CD8-positive, alpha-beta memory T cell (primary cell): ENCODE measurements around the gene FAM177B. TPM values are rescaled to one million over a fixed set of nuclear protein-coding genes. Genes with fewer than 3 reads are reported as not detected.
"Not testable (repeated sequence)": the region's sequence is repeated elsewhere in the genome, so short reads cannot be mapped to it uniquely, and the experiment has no call there.

ENCODE experiments used
- CTCF ChIA-PET: fragments of 350-600 bp; sonication (Branson Sonifier 250); formaldehyde crosslinking; loops from one replicate; lab custom pipeline; 2021; ENCODE audit warnings: antibody characterized with exemption; lab: Charles Lee
- POLR2A ChIA-PET: fragments of 350-600 bp; sonication (Branson Sonifier 250); formaldehyde crosslinking; loops from one replicate; lab custom pipeline; 2021; ENCODE audit warnings: antibody characterized with exemption; lab: Charles Lee
- DNase-seq, 5 donors: peaks; one replicate each; pipeline versions ENCODE4 v3.0.0 to v3.0.0-alpha.2; 2020 to 2022; ENCODE audit warnings: mixed read lengths in 1 of 5
- H3K27ac ChIP-seq: one replicate; pipeline ENCODE4 v1.7.0; 2013; ENCODE audit warnings: low read depth, mild to moderate bottlenecking, low read length, moderate library complexity
- H3K27me3 ChIP-seq: 2 replicates; pipeline ENCODE4 v1.7.0; 2013; ENCODE audit warnings: low read length, mild to moderate bottlenecking; ENCODE audit not compliant: insufficient read depth, poor library complexity, severe bottlenecking
- H3K36me3 ChIP-seq: 2 replicates; pipeline ENCODE4 v1.7.0; 2013; ENCODE audit warnings: mild to moderate bottlenecking, low read length, moderate library complexity; ENCODE audit not compliant: insufficient read depth
- H3K4me1 ChIP-seq: 2 replicates; pipeline ENCODE4 v1.7.0; 2013; ENCODE audit warnings: mild to moderate bottlenecking, low read length, moderate library complexity; ENCODE audit not compliant: insufficient read depth
- H3K4me3 ChIP-seq: 2 replicates; pipeline ENCODE4 v1.7.0; 2013; ENCODE audit warnings: mild to moderate bottlenecking, low read length
- H3K9me3 ChIP-seq: 2 replicates; pipeline ENCODE4 v1.7.0; 2013; ENCODE audit warnings: mild to moderate bottlenecking, low read length
- H3K27ac Mint-ChIP-seq, 8 donors: one replicate each; pipeline ENCODE4 v1.8.0; 2020 to 2021; ENCODE audit warnings: mixed read lengths in 8 of 8, mild to moderate bottlenecking in 6 of 8, inconsistent platforms in 3 of 8, moderate library complexity in 3 of 8
- H3K27me3 Mint-ChIP-seq, 2 donors: one replicate each; pipeline ENCODE4 v1.8.0; 2020 to 2021; ENCODE audit warnings: mixed read lengths in 2 of 2, mild to moderate bottlenecking in 1 of 2, moderate library complexity in 1 of 2
- H3K36me3 Mint-ChIP-seq, 3 donors: one replicate each; pipeline ENCODE4 v1.8.0; 2020 to 2021; ENCODE audit warnings: mixed read lengths in 3 of 3, inconsistent platforms in 1 of 3, mild to moderate bottlenecking in 1 of 3
- H3K4me1 Mint-ChIP-seq, 3 donors: one replicate each; pipeline ENCODE4 v1.8.0; 2020 to 2021; ENCODE audit warnings: mixed read lengths in 3 of 3, inconsistent platforms in 1 of 3, mild to moderate bottlenecking in 1 of 3
- H3K4me3 Mint-ChIP-seq, 7 donors: one replicate each; pipeline ENCODE4 v1.8.0; 2020 to 2021; ENCODE audit warnings: mixed read lengths in 7 of 7, mild to moderate bottlenecking in 6 of 7, moderate library complexity in 4 of 7, inconsistent platforms in 2 of 7
- H3K9me3 Mint-ChIP-seq, 5 donors: one replicate each; pipeline ENCODE4 v1.8.0; 2020 to 2022; ENCODE audit warnings: mixed read lengths in 5 of 5, mild to moderate bottlenecking in 3 of 5, moderate library complexity in 2 of 5, inconsistent platforms in 1 of 5
- polyA plus RNA-seq: library from polyadenylated mRNA; unstranded; fragments of 300-500 nt; fragmentation: Illumina TruSeq; gene quantifications from one replicate; pipeline ENCODE4 v1.2.3, GENCODE V29; 2021
- total RNA-seq, 2 experiments: library from RNA; stranded (reverse); gene quantifications; one replicate each; pipeline ENCODE4 v1.2.3, GENCODE V29; 2021

The FAM177B gene
- total and polyA plus RNA-seq, 3 experiments from 2014 or later: not detected

DNA sequence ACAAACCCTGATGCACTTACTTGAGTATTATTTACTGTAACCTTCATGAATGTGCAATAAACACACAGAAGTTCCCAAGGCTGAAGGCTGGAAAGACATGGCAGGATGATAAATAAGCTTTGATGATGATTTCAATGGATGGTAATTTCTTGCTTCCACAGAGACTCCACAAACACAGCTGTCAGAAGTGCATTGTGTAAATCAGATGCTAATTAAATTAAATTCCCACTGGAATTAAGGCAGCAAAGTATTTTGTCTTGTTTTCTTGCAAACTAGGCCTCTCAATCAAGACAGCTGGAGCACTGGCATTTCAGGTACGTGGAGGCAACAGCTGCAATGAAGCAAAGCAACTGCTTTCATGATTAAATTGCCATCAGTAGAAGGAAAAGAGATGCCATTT lies 24.1 kb downstream of the FAM177B start:
- H3K9me3 Mint-ChIP-seq: peaks cover 0 to 8% (median 6%) of the 10 kb centered on the region in 5 donors
- H3K4me3 ChIP-seq: no peak overlapping the region
- H3K36me3 Mint-ChIP-seq: peaks cover 0 to 12% (median 0%) of the 10 kb centered on the region in 3 donors
- H3K9me3 ChIP-seq: no peaks in the 10 kb centered on the region
- CTCF ChIA-PET: no interaction called here
- H3K27me3 ChIP-seq: no peaks in the 10 kb centered on the region
- no peak for DNase-seq
- POLR2A ChIA-PET: no interaction called here
- no peaks in the 10 kb centered on the region for H3K36me3 ChIP-seq
- no peaks in the 10 kb centered on the region for H3K4me1 Mint-ChIP-seq
- no peak overlapping the region for H3K4me3 Mint-ChIP-seq
- peaks cover 9 to 58% of the 10 kb centered on the region in 2 donors for H3K27me3 Mint-ChIP-seq
- no peak overlapping the region for H3K27ac Mint-ChIP-seq
- no peak overlapping the region for H3K27ac ChIP-seq
- H3K4me1 ChIP-seq: no peaks in the 10 kb centered on the region

DNA sequence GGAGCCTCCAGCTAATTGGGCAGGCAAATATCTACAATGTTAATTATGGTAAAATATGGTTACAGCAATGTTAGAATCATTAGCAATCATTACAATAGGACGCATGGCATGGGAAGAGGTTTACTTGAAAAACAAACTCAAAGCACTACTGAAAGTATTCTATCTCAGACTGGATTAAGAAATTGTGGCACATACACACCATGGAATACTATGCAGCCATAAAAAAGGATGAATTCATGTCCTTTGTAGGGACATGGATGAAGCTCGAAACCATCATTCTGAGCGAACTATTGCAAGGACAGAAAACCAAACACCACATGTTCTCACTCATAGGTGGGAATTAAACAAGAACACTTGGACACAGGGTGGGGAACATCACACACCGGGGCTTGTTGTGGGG lies 25.2 kb downstream of the FAM177B start:
- H3K4me1 ChIP-seq, H3K9me3 Mint-ChIP-seq, H3K4me3 Mint-ChIP-seq, H3K27ac ChIP-seq, H3K4me3 ChIP-seq, H3K27ac Mint-ChIP-seq, H3K27me3 ChIP-seq, POLR2A ChIA-PET, H3K4me1 Mint-ChIP-seq, H3K9me3 ChIP-seq, DNase-seq, H3K36me3 ChIP-seq, CTCF ChIA-PET: not testable (repeated sequence)
- Mint-ChIP-seq H3K27me3 (peaks cover 9 to 53% of the 10 kb centered on the region in 2 donors), H3K36me3 (peaks cover 0 to 12% (median 0%) of the 10 kb centered on the region in 3 donors)

DNA sequence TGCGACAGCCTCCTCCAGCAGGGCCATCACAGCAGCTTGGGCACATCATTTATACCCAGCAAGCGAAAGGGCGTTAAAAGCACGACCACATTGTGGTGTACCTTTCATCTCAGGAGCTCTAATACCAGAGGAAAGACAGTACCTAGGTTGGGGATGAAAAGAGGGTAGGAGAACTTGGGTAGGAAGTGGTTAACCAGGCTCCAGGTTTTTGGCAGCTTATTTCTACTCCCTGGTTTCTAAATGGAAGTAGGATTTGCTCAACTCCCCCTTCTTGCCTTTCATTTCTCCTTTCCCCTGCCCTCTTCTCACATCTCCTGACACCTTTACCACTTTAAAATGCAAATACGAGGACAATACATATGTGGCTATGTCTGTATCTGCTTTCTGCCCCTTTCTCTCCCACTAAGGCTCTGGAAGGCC lies 30.2 kb downstream of the FAM177B start:
- CTCF ChIA-PET: no interaction called here
- Histone ChIP-seq H3K9me3 (no peaks in the 10 kb centered on the region), H3K27ac (no peak overlapping the region), H3K27me3 (no peaks in the 10 kb centered on the region), H3K4me3 (no peak overlapping the region), H3K36me3 (no peaks in the 10 kb centered on the region), H3K4me1 (no peaks in the 10 kb centered on the region)
- Mint-ChIP-seq H3K9me3 (peaks cover 20 to 30% (median 23%) of the 10 kb centered on the region in 5 donors), H3K4me1 (peaks cover 0 to 5% (median 0%) of the 10 kb centered on the region in 3 donors), H3K4me3 (no peak overlapping the region), H3K27ac (no peak overlapping the region), H3K27me3 (peaks cover 15 to 47% of the 10 kb centered on the region in 2 donors), H3K36me3 (peaks cover 0 to 24% (median 2%) of the 10 kb centered on the region in 3 donors)
- DNase-seq: no peak
- POLR2A ChIA-PET: no interaction called here

DNA sequence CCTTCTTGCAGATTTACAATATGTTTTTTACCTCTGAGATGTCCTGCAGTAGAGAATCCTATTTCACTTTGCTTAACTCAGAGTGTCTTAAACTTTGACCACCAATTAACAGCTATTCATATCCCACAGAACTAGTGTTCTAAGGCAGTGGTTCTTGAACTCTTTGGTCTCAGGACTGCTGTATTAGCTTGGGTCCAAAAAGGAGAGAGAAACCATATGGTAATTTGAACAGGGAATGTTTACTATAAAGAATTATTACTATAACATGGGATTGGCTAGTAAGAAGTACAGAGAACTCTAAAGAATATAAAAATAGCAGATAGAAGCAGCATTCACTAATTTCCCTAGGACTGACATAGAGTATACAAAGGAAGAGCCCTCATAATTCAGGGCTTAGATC lies 31.6 kb downstream of the FAM177B start:
- Mint-ChIP-seq H3K27ac (no peak overlapping the region), H3K4me3 (no peak overlapping the region), H3K27me3 (peaks cover 17 to 45% of the 10 kb centered on the region in 2 donors), H3K36me3 (peaks cover 0 to 19% (median 2%) of the 10 kb centered on the region in 3 donors), H3K9me3 (peaks cover 20 to 30% (median 23%) of the 10 kb centered on the region in 5 donors), H3K4me1 (peaks cover 10 to 16% (median 11%) of the 10 kb centered on the region in 3 donors)
- Histone ChIP-seq H3K27me3 (no peaks in the 10 kb centered on the region), H3K36me3 (no peaks in the 10 kb centered on the region), H3K27ac (no peak overlapping the region), H3K4me3 (no peak overlapping the region), H3K9me3 (no peaks in the 10 kb centered on the region), H3K4me1 (no peaks in the 10 kb centered on the region)
- no peak for DNase-seq
- ChIA-PET POLR2A (no interaction called here), CTCF (no interaction called here)

DNA sequence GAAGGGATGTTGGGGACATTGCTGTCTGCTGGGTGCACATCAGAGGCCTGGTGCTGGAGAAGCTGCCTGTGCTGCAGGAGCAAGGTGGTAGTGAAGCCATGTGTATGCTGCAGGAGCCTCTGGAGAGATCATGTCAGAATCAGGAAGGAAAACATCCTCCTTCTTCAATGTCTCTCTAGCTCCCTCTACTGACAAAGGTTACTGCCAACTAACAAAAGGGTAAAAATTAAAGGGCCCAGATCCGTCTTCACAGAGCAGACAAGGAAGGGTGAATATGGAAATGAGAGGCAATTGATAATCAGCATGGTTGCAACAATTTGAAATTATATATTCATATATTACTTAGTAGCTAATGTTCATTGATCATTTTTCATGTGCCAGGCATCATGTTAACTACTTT lies 32.2 kb downstream of the FAM177B start:
- Mint-ChIP-seq H3K9me3 (peaks cover 20 to 30% (median 23%) of the 10 kb centered on the region in 5 donors), H3K4me1 (peaks cover 10 to 16% (median 11%) of the 10 kb centered on the region in 3 donors), H3K4me3 (no peak overlapping the region), H3K27me3 (peaks cover 15 to 39% of the 10 kb centered on the region in 2 donors), H3K27ac (no peak overlapping the region), H3K36me3 (peaks cover 0 to 19% (median 2%) of the 10 kb centered on the region in 3 donors)
- CTCF ChIA-PET: no interaction called here
- H3K27me3 ChIP-seq: no peaks in the 10 kb centered on the region
- POLR2A ChIA-PET: no interaction called here
- no peaks in the 10 kb centered on the region for H3K9me3 ChIP-seq
- H3K27ac ChIP-seq: no peak overlapping the region
- DNase-seq: no peak
- H3K4me1 ChIP-seq: no peaks in the 10 kb centered on the region
- H3K36me3 ChIP-seq: no peaks in the 10 kb centered on the region
- no peak overlapping the region for H3K4me3 ChIP-seq

DNA sequence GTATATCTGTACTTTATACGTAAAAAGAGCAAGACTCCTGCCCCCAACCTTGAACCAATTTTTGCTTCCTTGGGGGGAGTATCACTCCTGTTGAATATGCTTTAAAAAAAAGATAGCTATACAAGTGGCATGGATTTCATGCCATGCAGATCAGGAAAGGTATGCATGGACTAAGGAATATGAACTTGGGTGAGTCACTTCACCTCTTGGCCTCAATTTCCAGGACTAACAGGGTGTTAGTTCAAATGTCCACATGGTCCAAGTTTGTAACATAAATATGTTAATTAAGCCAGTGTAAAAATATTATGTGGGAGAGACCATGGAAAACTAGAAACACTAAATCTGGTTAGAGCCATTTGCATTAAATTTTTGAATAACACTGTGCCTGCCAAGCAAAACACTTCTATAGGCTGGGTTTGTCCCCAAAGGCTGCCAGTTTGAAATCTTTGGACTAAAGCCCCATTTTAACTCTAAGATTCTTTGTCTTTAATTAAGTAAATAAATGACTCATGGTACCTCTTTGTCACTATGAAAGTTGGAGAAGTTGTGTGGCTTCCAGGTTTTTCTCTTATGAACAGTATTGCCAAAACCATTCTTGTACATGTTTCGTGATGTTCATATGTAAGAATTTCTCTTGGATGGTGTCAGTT lies 33.1 kb downstream of the FAM177B start:
- H3K9me3 ChIP-seq: no peaks in the 10 kb centered on the region
- peak overlapping the region in 1 of 8 donors; percentile 83 for H3K27ac Mint-ChIP-seq
- no peak overlapping the region for H3K4me3 ChIP-seq
- H3K4me1 ChIP-seq: no peaks in the 10 kb centered on the region
- CTCF ChIA-PET: no interaction called here
- H3K27ac ChIP-seq: no peak overlapping the region
- DNase-seq: no peak
- no peak overlapping the region for H3K4me3 Mint-ChIP-seq
- peaks cover 0 to 15% (median 2%) of the 10 kb centered on the region in 3 donors for H3K36me3 Mint-ChIP-seq
- peaks cover 18 to 25% (median 23%) of the 10 kb centered on the region in 5 donors for H3K9me3 Mint-ChIP-seq
- POLR2A ChIA-PET: no interaction called here
- peaks cover 10 to 16% (median 11%) of the 10 kb centered on the region in 3 donors for H3K4me1 Mint-ChIP-seq
- no peaks in the 10 kb centered on the region for H3K36me3 ChIP-seq
- peaks cover 12 to 33% of the 10 kb centered on the region in 2 donors for H3K27me3 Mint-ChIP-seq
- no peaks in the 10 kb centered on the region for H3K27me3 ChIP-seq

DNA sequence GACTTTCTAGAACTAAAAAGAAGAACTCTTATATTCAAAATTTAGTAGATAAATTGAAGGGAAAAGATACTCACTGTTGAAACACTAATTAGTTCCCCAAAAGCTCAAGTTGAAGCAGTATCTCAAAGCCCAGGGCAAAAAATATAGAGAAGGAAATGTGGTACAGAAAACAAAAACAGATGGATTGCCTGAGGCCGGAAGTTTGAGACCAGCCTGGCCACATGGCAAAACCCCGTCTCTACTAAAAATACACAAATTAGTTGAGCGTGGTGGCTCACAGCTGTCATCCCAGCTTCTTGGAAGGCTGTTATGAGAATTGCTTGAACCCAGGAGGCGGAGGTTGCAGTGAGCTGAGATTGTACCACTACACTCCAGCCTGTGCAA lies 36.0 kb downstream of the FAM177B start:
- Mint-ChIP-seq H3K27me3 (peaks cover 11 to 30% of the 10 kb centered on the region in 2 donors), H3K4me1 (peaks cover 10 to 13% (median 11%) of the 10 kb centered on the region in 3 donors), H3K9me3 (peaks cover 16 to 23% (median 21%) of the 10 kb centered on the region in 5 donors), H3K4me3 (peak overlapping the region in 1 of 7 donors; percentile 29), H3K36me3 (peaks cover 0 to 14% (median 2%) of the 10 kb centered on the region in 3 donors), H3K27ac (peak overlapping the region in 3 of 8 donors; percentile 31 to 43 (median 39))
- POLR2A ChIA-PET: no interaction called here
- H3K4me3 ChIP-seq: no peak overlapping the region
- H3K27me3 ChIP-seq: no peaks in the 10 kb centered on the region
- no peak for DNase-seq
- no peaks in the 10 kb centered on the region for H3K9me3 ChIP-seq
- no peak overlapping the region for H3K27ac ChIP-seq
- no peaks in the 10 kb centered on the region for H3K4me1 ChIP-seq
- no peaks in the 10 kb centered on the region for H3K36me3 ChIP-seq
- CTCF ChIA-PET: interaction anchor here (1.3 kb wide), 1 partner anchor 350 kb away, joined by 3 read pairs; no protein-coding TSS in a partner anchor

DNA sequence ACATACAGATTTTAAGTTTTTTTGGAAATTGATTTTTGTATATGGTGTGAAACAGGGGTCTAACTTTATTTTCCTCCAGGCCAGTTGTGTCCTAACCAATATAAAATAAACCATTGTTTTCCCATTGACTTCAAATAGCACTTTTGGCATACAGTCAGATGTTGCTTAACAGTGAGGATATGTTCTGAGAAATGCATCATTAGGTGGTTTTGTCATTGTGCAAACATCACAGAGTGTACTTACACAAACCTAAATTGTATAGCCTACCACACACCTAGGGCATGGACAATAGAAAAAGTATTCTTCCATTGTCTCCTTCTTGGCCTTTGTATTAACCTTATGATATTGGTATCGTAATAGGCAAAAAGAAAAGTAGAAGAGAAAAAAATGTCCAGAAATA lies 40.5 kb downstream of the FAM177B start:
- no peak for DNase-seq
- no peak overlapping the region for H3K4me3 Mint-ChIP-seq
- no peaks in the 10 kb centered on the region for H3K9me3 Mint-ChIP-seq
- H3K27ac ChIP-seq: no peak overlapping the region
- H3K36me3 ChIP-seq: no peaks in the 10 kb centered on the region
- no peaks in the 10 kb centered on the region for H3K27me3 ChIP-seq
- peaks cover 15 to 31% of the 10 kb centered on the region in 2 donors for H3K27me3 Mint-ChIP-seq
- H3K36me3 Mint-ChIP-seq: no peaks in the 10 kb centered on the region
- ChIA-PET CTCF (no interaction called here), POLR2A (no interaction called here)
- H3K4me3 ChIP-seq: no peak overlapping the region
- no peaks in the 10 kb centered on the region for H3K4me1 ChIP-seq
- H3K4me1 Mint-ChIP-seq: peaks cover 10 to 12% (median 11%) of the 10 kb centered on the region in 3 donors
- no peak overlapping the region for H3K27ac Mint-ChIP-seq
- H3K9me3 ChIP-seq: no peaks in the 10 kb centered on the region
